Gastrocnemius medialis (tissue), 4 donors: ENCODE results near the gene WDFY3.

Source experiments
- POLR2A ChIP-seq, 2 donors: fragments of 450-650 bp; IDR thresholded peaks; one replicate each; pipeline ENCODE4 v1.6.1; 2017; ENCODE audit warnings: antibody characterized with exemption in 2 of 2, mild to moderate bottlenecking in 2 of 2, moderate library complexity in 2 of 2
- TF ChIP-seq, protein P1 (sequence below), 5 experiments: fragments of 450-650 bp in 3 of 5; fragments of 200-600 bp in 2 of 5; sonication (generic) in 2 of 5; IDR thresholded peaks in 4 of 5; conservative IDR thresholded peaks in 1 of 5; 1 replicate in 4 of 5; 2 replicates in 1 of 5; pipeline ENCODE4 v1.5.1; 2016 to 2019; ENCODE audit warnings: antibody characterized with exemption in 5 of 5, mild to moderate bottlenecking in 3 of 5, moderate library complexity in 3 of 5

DNA sequence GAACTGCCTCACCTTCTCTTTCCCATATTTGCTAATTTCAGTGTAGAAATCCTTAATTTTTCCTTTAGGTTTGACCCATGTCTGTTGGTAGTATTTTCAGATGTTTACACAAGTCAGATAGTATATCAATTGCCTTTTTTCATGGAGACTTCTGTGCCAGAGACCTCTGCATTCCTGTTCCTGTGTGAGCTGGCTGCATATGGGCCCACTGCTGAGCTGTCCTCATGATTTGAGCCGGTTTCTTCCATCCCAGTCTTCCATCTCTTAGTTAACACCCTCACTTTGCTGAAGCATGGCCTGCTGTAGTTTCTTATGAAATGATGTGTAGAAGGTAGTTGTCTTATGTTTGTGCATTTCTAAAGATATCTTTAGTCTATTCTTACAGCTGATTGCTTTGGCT, 343.5 kb downstream of the WDFY3 start:
- TF ChIP-seq, protein P1, sequence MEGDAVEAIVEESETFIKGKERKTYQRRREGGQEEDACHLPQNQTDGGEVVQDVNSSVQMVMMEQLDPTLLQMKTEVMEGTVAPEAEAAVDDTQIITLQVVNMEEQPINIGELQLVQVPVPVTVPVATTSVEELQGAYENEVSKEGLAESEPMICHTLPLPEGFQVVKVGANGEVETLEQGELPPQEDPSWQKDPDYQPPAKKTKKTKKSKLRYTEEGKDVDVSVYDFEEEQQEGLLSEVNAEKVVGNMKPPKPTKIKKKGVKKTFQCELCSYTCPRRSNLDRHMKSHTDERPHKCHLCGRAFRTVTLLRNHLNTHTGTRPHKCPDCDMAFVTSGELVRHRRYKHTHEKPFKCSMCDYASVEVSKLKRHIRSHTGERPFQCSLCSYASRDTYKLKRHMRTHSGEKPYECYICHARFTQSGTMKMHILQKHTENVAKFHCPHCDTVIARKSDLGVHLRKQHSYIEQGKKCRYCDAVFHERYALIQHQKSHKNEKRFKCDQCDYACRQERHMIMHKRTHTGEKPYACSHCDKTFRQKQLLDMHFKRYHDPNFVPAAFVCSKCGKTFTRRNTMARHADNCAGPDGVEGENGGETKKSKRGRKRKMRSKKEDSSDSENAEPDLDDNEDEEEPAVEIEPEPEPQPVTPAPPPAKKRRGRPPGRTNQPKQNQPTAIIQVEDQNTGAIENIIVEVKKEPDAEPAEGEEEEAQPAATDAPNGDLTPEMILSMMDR (IDR thresholded peaks at IDR 0.05 in 4 of 5, conservative IDR thresholded peaks at IDR 0.05 in 1 of 5): no peak
- no peak for TF ChIP-seq POLR2A (IDR thresholded peaks at IDR 0.05)
